Measurements from ENCODE around the gene LHB. TPM values are rescaled to one million over a fixed set of nuclear protein-coding genes. Genes with fewer than 3 reads are reported as not detected.

LHB gene
- total RNA-seq, 1 donor from 2014 or later = not detected

- no peak for DNase-seq (ENCODE audit: low read depth in 2 of 2)
Measured at GRCh38 chr19:49014123-49014869, 2.6 kb downstream of the LHB start.

- DNase-seq (ENCODE audit: low read depth in 2 of 2) = no peak
Measured at GRCh38 chr19:49011194-49011593, 5.7 kb downstream of the LHB start.

GRCh38 chr19:49010453-49010852 is 6.4 kb downstream of the LHB start:
- DNase-seq (ENCODE audit: low read depth in 2 of 2) = no peak

- no peak for DNase-seq (ENCODE audit: low read depth in 2 of 2)
Measured at GRCh38 chr19:49009828-49010227, 7.1 kb downstream of the LHB start.

DNA sequence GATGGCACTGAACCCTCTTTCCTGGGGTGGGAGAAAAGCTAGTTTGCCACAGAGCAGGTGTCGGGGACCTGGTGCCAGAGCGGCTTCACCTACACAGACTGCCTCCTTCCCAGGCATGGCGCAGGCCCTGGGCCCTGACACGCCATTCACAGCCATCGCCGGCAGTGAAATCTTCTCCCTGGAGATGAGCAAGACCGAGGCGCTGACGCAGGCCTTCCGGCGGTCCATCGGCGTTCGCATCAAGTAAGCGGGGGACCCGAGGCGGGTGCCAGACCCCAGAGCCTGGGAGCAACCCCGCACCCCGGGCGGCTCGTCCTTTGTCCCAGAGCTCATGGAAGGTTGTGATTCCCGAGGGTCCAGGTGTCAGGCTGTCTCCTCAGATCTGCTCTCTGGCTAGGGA is 10.0 kb downstream of the LHB start:
- no peak for DNase-seq (ENCODE audit: low read depth in 2 of 2)

DNA sequence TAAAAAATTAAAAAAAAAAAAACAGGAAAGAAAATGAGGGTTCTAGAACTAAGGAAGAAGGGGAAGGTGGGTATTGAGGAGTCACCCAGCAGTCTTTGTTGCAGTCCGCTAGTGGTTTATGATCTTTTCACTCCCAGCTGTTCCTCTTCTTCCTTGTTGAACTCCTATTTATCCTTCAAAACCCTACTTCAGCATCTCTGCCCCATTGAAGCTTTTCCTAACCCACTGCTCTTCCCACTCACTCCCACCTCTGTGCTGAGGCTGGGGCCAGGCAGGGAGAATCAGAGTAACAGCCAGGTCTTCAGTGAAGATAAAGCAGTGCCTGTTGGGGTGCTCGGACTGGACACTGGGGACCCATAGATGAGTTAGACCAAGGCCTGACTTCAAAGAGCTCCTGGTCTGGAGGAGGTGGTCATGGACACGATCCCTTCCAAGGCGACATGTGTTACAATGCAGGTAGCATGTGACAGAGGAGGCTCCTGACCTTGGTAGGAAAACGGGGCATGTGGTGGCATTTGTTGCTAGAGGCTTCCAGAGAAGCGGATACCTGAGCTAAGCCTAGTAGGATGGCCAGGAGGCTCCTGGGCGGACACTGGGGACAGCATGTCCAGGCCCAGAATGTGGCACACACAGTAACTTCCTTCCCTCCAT is 11.8 kb downstream of the LHB start:
- no peak for DNase-seq (ENCODE audit: low read depth in 2 of 2)

DNA sequence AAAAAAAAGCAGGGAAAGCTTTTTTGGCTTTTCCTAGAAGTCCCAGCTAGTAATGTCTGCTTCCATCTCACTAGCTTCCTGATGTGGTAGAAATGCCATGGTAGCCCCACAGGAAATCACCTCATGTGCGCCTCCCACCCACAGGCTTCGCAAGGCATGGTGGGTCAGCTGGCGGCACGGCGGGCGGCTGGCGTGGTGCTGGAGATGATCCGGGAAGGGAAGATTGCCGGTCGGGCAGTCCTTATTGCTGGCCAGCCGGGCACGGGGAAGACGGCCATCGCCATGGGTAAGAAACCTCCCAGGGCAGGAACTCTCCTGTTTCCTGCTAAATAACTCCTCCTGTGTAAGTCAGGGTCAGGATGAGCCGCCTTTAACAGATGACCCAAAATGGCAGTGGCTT is 12.8 kb downstream of the LHB start:
- DNase-seq (ENCODE audit: low read depth in 2 of 2) = no peak

DNA sequence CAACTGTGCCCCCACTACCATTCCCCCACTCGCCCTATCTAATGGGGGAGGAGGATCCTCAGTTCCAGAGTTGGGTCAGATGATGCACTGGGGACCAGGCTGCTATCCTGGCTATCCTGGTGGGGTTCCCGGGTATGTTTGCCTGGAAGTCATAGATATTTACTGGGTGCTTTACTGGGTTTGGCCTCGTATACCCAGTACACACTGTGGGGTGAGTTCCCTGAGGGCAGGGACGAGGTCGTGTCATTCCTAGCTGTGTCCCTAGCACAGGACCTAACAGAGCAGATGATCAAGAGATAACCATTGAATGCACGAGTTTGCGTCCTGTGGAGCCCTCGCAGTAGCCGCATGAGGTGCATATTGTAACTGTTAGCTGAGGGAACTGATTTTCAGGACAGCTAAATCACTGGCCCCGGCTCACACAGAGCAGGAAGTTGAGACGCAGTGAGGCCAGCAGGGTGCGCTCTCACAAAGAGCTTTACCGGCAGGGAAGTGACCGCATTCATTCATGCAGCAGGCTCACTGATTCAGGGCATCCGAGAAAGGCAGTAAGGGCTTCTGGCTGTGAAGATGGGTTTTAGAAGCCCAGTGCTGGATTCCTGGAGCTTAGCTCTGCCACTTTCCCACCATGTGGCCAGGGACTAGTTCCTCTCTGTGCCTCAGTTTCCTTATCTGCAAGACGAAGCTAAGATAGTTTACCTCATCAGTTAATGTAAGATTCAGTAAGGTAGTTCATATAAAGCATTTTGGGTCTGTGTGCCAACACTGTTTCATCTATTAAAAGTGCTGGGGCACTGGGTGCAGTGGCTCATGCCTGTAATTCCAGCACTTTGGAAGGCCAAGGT is 17.2 kb downstream of the LHB start:
- DNase-seq (ENCODE audit: low read depth in 2 of 2) = peak; percentile 82 to 86

- DNase-seq (ENCODE audit: low read depth in 2 of 2) = peak; percentile 66 to 69
Measured at GRCh38 chr19:48997972-48998371, 18.9 kb downstream of the LHB start.

GRCh38 chr19:48994035-48994386 is 22.9 kb downstream of the LHB start:
- no peak for DNase-seq (ENCODE audit: low read depth in 2 of 2)

DNA sequence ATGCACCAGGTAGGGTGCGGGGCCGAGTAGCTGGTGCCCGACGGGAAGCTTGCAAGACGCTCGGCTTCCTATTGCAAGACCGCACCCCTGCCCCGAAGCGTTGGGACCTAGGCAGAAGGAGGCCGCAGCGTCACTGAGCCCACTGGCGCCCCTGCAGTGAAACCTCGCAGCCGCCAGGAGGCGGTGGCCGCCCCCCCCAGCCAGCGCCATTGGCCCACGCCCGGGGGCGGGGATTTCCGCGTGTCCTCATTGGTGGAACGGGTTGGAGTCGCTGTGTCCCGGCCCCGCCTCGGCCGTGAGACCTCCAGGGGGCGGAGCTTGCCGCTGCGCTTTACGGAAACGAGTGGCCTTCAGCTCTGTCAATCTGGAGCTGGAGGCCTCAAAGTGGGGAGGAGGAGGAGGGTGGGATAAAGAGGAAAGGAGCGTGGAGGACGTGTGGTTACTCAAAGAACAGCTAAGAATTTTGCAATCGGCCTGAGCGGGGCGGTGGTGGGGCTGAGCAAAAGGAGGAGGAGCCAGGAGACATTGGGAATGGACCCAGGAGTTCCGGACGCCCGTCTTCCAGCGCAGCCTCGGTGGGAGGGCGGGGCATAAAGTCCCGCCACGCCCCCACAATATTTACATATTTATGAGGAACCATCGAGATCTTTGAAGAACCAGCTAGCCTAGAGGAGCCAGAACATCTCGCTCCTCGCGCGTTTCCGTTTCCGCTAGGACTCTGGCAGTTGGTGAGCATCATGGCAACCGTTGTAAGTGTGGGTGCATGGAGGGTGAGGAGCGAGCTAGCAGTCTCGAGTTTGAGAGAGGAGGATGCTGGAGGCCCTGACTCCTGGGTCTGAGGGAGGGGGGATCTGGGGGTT is 23.5 kb downstream of the LHB start, which contains the start of the genes GYS1 and RUVBL2:
TSS of gene GYS1 (minus strand) at position 135 of the 860 bp plus-strand sequence. CDS start 197 bp downstream, outside the sequence.
TSS of gene RUVBL2 (plus strand) at position 713 of the 860 bp plus-strand sequence. CDS start at position 738, 25 bp downstream.
- DNase-seq (ENCODE audit: low read depth in 2 of 2) = peak; percentile 99

GRCh38 chr19:48992581-48993174 is 24.2 kb downstream of the LHB start:
- DNase-seq (ENCODE audit: low read depth in 2 of 2) = peak in 1 of 2 donors; percentile 10

GRCh38 chr19:48991873-48992580 is 24.9 kb downstream of the LHB start:
- peak; percentile 19 to 81 for DNase-seq (ENCODE audit: low read depth in 2 of 2)

DNA sequence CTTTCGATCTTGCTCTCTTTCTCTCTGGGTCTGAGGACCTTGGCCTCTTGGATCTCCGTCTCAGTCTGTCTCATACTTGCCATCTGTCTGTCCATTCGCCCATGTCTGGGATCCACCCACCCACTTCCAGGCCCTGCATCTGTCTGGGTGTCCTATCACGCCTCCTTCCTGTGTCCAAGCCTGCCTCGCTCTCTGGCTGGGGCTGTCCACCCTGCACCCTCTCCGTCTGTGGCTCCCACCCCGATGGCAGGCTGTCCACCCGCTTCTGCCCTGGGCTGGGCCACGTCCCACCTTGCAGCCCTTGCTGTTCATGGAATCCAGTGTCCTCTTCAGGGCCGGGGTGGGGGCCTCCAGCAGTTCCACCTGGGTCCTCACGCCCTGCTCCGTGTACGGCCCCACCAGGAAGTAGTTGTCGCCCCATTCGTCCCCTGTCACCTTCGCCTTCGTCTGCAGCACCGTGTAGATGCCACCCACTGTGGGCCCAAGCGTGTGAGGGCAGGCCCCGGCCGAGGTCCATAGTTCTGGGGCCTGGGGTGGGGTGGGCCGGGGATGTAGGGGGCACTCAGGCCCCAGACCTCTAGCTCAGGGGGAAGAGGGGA is 25.8 kb downstream of the LHB start:
- no peak for DNase-seq (ENCODE audit: low read depth in 2 of 2)

- DNase-seq (ENCODE audit: low read depth in 2 of 2) = peak in 1 of 2 donors; percentile 47
Measured at GRCh38 chr19:48990400-48990799, 26.5 kb downstream of the LHB start.

DNA sequence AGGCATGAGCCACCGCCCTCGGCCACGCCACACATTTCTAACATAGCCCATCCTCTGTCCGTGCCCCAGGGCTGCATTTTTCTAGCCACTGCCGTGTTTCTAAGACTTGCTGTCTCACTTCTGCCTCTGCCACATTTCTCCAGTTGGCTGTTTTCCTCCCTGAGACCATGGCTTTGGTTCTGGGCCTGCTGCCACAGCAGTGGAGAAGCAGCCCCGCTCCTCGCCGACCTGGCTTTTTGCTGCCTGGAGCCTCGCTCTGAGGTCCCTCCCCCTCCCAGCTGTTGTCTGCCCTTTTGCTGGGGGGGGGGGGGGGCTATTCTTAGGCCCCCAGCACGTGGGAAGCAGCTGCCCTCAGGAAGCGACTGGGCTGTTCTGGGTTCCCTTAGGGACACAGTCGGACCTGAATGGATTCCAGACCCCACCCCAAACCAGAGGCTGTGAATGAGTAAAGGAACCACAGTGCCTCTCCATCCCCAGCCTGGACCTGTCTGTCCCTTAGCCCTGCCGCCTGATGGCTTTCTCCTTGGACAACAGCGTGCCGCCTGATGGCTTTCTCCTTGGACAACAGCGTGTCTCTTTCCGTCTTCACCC is 27.1 kb downstream of the LHB start:
- DNase-seq (ENCODE audit: low read depth in 2 of 2) = no peak

DNA sequence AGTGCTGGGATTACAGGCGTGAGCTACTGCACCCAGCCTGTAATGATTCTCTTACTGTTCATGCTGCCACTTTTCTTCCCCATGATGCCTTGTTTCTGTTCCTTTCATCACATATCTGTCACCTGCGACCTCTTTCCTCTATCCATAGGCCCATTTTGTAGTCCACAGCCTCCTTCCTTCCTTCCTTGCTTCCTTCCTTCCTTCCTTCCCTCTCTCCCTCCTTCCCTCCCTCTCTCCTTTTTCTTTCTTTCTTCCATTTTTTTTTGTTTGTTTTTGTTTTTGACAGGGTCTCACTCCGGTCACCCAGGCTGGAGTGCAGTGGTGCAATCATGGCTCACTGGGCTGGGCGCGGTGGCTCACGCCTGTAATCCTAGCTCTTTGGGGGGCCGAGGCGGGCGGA is 28.0 kb downstream of the LHB start:
- DNase-seq (ENCODE audit: low read depth in 2 of 2) = no peak

DNA sequence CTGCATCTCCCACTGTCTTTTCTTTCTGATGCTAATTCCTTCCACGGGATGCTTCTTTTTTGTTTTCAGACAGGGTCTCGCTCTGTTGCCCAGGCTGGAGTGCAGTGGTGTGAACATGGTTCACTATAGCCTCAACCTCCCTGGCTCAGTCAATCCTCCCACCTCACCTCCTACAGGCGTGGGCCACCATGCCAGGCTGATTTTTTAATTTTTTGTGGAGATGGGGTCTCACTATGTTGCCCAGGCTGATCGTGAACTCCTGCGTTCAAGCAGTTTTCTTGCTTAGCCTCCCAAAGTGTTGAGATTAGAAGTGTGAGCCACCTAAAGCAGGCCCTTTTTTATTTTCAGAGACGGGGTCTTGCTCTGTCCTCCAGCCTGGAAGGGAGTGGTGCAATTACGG is 28.6 kb downstream of the LHB start:
- no peak for DNase-seq (ENCODE audit: low read depth in 2 of 2)

GRCh38 chr19:48987323-48987722 is 29.6 kb downstream of the LHB start:
- DNase-seq (ENCODE audit: low read depth in 2 of 2) = no peak

All from lung microvascular endothelial cell (primary cell).